Upper lobe of right lung (tissue), 1 donor: ENCODE data around the gene EPB41L1. TPM values are rescaled to one million over a fixed set of nuclear protein-coding genes. Genes with fewer than 3 reads are reported as not detected.

Source experiments
- ATAC-seq: fragments of 200-7000 bp; cut with Tn5 transposase; one replicate; pipeline ENCODE4 v1.9.1; 2020; ENCODE audit warnings: mild to moderate bottlenecking, moderate library complexity
- DNase-seq: peaks from one replicate; pipeline ENCODE4 v3.0.0-alpha.2; 2020
- H3K27ac ChIP-seq: fragments of 200-600 bp; one replicate; pipeline ENCODE4 v1.8.0; 2022
- H3K27me3 ChIP-seq: fragments of 200-600 bp; one replicate; pipeline ENCODE4 v1.8.0; 2022; ENCODE audit warnings: mild to moderate bottlenecking
- H3K36me3 ChIP-seq: fragments of 200-600 bp; one replicate; pipeline ENCODE4 v1.8.0; 2022
- H3K4me1 ChIP-seq: fragments of 200-600 bp; one replicate; pipeline ENCODE4 v1.8.0; 2022
- H3K4me3 ChIP-seq: fragments of 200-600 bp; one replicate; pipeline ENCODE4 v1.8.0; 2022; ENCODE audit warnings: mild to moderate bottlenecking
- H3K9me3 ChIP-seq: fragments of 200-600 bp; one replicate; pipeline ENCODE4 v1.8.0; 2022
- CTCF ChIP-seq: fragments of 200-600 bp; IDR thresholded peaks from one replicate; pipeline ENCODE4 v1.8.0; 2022; ENCODE audit warnings: antibody characterized with exemption
- intact Hi-C: fragments of 100-400 bp; cut with DNase I; formaldehyde crosslinking; loops from one replicate; pipeline ENCODE4 v1.11.0; 2022
- total RNA-seq: library from RNA; stranded (reverse); fragmentation: NEBNext Ultra II Directional; extraction: Animal tissue kit (Norgen Biotek cat#: 25700); gene quantifications from one replicate; pipeline ENCODE4 v1.2.1, GENCODE V29; 2021
- donor health status: DM: no; HTN: yes; CAD: no; lungs with severe emphysema.

The EPB41L1 gene
- total RNA-seq, 1 donor from 2014 or later: 61.4 TPM

DNA sequence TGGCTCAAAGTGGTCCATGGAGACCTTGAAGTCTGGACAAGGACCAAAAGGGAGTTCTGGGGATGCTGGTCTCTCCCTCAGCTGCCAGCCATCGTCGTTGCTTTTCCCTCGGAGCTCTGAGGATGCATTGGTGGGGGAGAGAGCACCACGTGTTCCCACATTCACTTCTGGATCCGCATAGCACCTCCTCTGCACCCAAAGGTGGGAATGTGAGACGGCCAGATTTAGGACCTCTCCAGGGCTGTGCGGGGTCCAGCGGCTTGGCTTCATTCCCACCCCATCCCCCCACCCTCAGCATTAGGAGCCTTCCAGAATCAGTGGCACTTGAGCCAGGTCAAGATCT is 1.1 kb downstream of the EPB41L1 start:
- no peak for TF ChIP-seq CTCF
- no peak overlapping the region for H3K4me3 ChIP-seq
- no peak for ATAC-seq
- H3K27ac ChIP-seq: no peak overlapping the region
- peaks cover 18% of the 10 kb centered on the region for H3K4me1 ChIP-seq
- no peaks in the 10 kb centered on the region for H3K27me3 ChIP-seq
- no peaks in the 10 kb centered on the region for H3K36me3 ChIP-seq
- no peaks in the 10 kb centered on the region for H3K9me3 ChIP-seq
- no peak for DNase-seq
- intact Hi-C loops: no loop called here

- no peak overlapping the region for H3K4me3 ChIP-seq
- no peaks in the 10 kb centered on the region for H3K36me3 ChIP-seq
- no peaks in the 10 kb centered on the region for H3K27me3 ChIP-seq
- DNase-seq: no peak
- TF ChIP-seq CTCF: no peak
- ATAC-seq: no peak
- no peaks in the 10 kb centered on the region for H3K9me3 ChIP-seq
- H3K4me1 ChIP-seq: peaks cover 18% of the 10 kb centered on the region
- no peak overlapping the region for H3K27ac ChIP-seq
- intact Hi-C loops: no loop called here
Observed at GRCh38 chr20:36155991-36156390, 1.5 kb downstream of the EPB41L1 start.

DNA sequence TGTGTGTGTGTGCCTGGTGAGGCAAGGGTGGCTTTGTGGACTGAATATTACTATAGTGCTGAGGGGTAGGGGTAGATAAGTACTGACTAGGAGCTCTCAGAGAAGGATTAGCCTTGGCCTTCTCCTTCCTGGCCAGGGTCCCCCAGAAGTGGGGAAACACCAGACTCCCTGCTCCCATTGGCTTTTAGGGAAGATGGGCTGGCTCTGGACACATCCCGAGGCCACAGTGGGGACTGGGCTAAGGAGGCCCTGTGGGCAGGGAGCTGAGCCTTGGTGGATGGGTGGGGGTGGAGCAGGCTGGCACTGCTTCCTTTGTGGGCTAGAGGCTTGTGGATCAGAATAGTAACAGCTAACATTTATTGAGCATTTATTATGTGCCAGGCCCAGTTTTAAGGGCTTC is 3.1 kb downstream of the EPB41L1 start:
- H3K27me3 ChIP-seq: no peaks in the 10 kb centered on the region
- TF ChIP-seq CTCF: no peak
- intact Hi-C loops: no loop called here
- no peak overlapping the region for H3K4me3 ChIP-seq
- no peak overlapping the region for H3K27ac ChIP-seq
- H3K36me3 ChIP-seq: no peaks in the 10 kb centered on the region
- H3K9me3 ChIP-seq: no peaks in the 10 kb centered on the region
- ATAC-seq (no peak), DNase-seq (no peak)
- peaks cover 18% of the 10 kb centered on the region for H3K4me1 ChIP-seq

GRCh38 chr20:36158160-36158741 is 3.7 kb downstream of the EPB41L1 start:
- H3K9me3 ChIP-seq: no peaks in the 10 kb centered on the region
- TF ChIP-seq CTCF: no peak
- H3K27me3 ChIP-seq: no peaks in the 10 kb centered on the region
- intact Hi-C loops: no loop called here
- H3K36me3 ChIP-seq: no peaks in the 10 kb centered on the region
- H3K4me3 ChIP-seq: no peak overlapping the region
- ATAC-seq (no peak), DNase-seq (no peak)
- no peak overlapping the region for H3K27ac ChIP-seq
- peaks cover 18% of the 10 kb centered on the region for H3K4me1 ChIP-seq

GRCh38 chr20:36159833-36160232 is 5.3 kb downstream of the EPB41L1 start:
- ATAC-seq (no peak), DNase-seq (no peak)
- no peaks in the 10 kb centered on the region for H3K36me3 ChIP-seq
- intact Hi-C loops: no loop called here
- no peak for TF ChIP-seq CTCF
- H3K4me1 ChIP-seq: peaks cover 6% of the 10 kb centered on the region
- no peaks in the 10 kb centered on the region for H3K27me3 ChIP-seq
- H3K4me3 ChIP-seq: no peak overlapping the region
- H3K9me3 ChIP-seq: no peaks in the 10 kb centered on the region
- no peak overlapping the region for H3K27ac ChIP-seq
